Gastroesophageal sphincter (tissue), 4 donors: Measurements from ENCODE around the gene CEMIP. TPM values are rescaled to one million over a fixed set of nuclear protein-coding genes. Genes with fewer than 3 reads are reported as not detected.

ENCODE experiments used
- ATAC-seq: fragments of 150-250 bp; one replicate; pipeline ENCODE4 v1.9.1; 2016; ENCODE audit warnings: mild to moderate bottlenecking, moderate library complexity
- H3K27ac ChIP-seq, 4 donors: fragments of 200-600 bp; sonication (generic) in 3 of 4; 1 replicate in 3 of 4; 2 replicates in 1 of 4; pipeline ENCODE4 v1.5.1; 2016 to 2019
- H3K27me3 ChIP-seq: fragments of 200-600 bp; sonication (generic); one replicate; pipeline ENCODE4 v1.5.1; 2019
- H3K36me3 ChIP-seq, 2 donors: fragments of 200-600 bp; sonication (generic); one replicate each; pipeline ENCODE4 v1.5.1; 2019; ENCODE audit warnings: control low read depth in 1 of 2
- H3K4me1 ChIP-seq, 3 donors: fragments of 200-600 bp; sonication (generic); 1 replicate in 2 of 3; 2 replicates in 1 of 3; pipeline ENCODE4 v1.5.1; 2016 to 2019; ENCODE audit warnings: control low read depth in 2 of 3
- H3K4me3 ChIP-seq, 2 donors: fragments of 200-600 bp; sonication (generic); one replicate each; pipeline ENCODE4 v1.5.1; 2019; ENCODE audit warnings: mild to moderate bottlenecking in 1 of 2, moderate library complexity in 1 of 2
- H3K9me3 ChIP-seq, 3 donors: fragments of 200-600 bp; sonication (generic); one replicate each; pipeline ENCODE4 v1.5.1; 2017 to 2019; ENCODE audit warnings: control low read depth in 2 of 3
- CTCF ChIP-seq, 4 experiments: fragments of 200-600 bp in 2 of 4; fragments of 450-650 bp in 2 of 4; sonication (generic) in 1 of 4; IDR thresholded peaks; one replicate each; pipeline ENCODE4 v1.5.1; 2017 to 2019; ENCODE audit warnings: antibody characterized with exemption in 4 of 4, mild to moderate bottlenecking in 2 of 4, moderate library complexity in 2 of 4
- EP300 ChIP-seq: sonication (generic); formaldehyde crosslinking; IDR thresholded peaks from one replicate; pipeline ENCODE4 v1.6.1; 2017; ENCODE audit warnings: antibody characterized with exemption, mild to moderate bottlenecking
- POLR2A ChIP-seq, 2 donors: fragments of 450-650 bp; IDR thresholded peaks; one replicate each; pipeline ENCODE4 v1.6.1; 2017; ENCODE audit warnings: antibody characterized with exemption in 2 of 2, mild to moderate bottlenecking in 2 of 2, moderate library complexity in 1 of 2
- POLR2AphosphoS5 ChIP-seq: sonication (generic); formaldehyde crosslinking; IDR thresholded peaks from one replicate; pipeline ENCODE4 v1.6.1; 2017; ENCODE audit warnings: antibody characterized with exemption
- WGBS, 2 donors: methylation state at CpG; one replicate each; pipeline ENCODE4 v1.1.5; 2018; ENCODE audit warnings: low coverage in 1 of 2; 5-methylcytosine and 5-hydroxymethylcytosine counted together
- total RNA-seq, 4 donors: library from RNA; depleted of rRNA; stranded (reverse); fragments of >200 nt; gene quantifications; one replicate each; pipeline ENCODE4 v1.1.0, GENCODE V29; 2016

CEMIP gene
- total RNA-seq, 4 donors from 2014 or later = 0.35 to 0.54 TPM; not detected in 2

DNA sequence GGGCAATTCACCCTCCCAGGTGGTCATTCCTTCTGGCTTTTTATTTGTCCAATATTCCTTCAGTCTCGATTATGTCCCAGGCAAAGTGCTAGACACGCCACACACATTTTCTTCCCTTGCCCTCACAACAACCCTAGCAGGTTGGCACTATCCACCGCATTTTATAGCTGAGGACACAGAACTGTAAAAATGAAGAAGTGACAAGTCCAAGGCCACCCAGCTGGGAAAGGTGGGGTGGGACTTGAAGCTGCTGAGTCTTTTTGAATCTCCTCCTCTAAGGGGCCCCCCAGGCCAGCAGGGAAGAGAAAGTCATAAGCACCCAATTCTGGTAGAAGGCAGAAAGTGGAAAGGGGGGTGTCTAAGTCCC, 60.6 kb downstream of the CEMIP start:
- Histone ChIP-seq H3K36me3 (no peaks in the 10 kb centered on the region), H3K4me3 (no peak overlapping the region), H3K9me3 (no peaks in the 10 kb centered on the region), H3K27ac (no peak overlapping the region), H3K27me3 (peaks cover 3% of the 10 kb centered on the region), H3K4me1 (peaks cover 0 to 11% (median 0%) of the 10 kb centered on the region in 3 donors)
- 90% methylated on average over 2 of the region's 3 CpGs; no CpG with 5 or more reads in 1 of the 2 donors for WGBS, 2 donors
- no peak for TF ChIP-seq EP300
- no peak for TF ChIP-seq POLR2AphosphoS5
- no peak for TF ChIP-seq POLR2A (IDR thresholded peaks at IDR 0.05)
- TF ChIP-seq CTCF (IDR thresholded peaks at IDR 0.05) = no peak
- no peak for ATAC-seq

DNA sequence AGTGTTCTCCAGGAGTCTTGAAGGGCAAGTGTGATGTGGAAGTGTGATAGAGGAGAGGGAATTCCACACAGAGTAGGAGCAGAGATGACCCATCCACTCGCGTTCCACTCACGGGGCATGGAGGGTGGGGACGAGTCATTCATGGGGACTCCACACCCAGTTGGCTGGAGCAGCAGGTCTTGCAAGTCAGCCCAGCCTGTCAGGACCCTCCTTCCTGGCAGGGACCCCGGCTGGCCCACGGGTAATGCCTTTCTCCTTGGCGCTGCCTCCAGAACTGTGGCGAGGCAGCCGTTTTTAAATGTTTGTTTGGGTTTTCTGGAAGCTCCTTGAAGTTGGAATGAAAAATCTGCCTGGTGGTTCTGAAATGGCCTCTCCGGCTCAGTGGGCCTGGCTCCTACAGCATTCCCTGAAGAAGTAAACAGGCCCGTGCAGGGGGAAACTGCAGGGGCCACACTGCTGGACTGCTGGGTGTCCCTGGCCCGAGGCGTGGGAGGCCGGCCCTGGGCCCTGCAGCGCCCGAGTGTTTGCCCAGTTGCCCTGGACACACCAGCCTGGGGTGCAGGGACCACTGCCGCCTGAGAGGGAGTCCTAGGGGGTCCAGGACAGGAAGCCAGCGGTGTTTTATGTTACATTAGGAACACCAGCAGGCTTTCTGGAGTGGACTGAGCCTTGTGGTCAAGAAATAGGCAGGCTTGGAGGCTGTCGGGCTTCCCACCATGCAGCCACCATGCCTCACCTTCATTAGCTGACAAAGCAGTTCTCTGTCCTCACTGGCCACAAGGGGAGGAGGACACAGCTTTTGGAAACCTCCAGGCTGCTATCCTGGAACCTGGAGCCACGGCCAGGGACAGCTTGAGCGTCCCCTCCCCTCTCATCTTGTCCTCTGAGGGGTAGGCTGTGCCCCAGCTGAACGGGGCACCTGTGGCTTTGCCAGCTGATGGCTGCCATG, 61.3 kb downstream of the CEMIP start:
- no peak for ATAC-seq
- WGBS, 2 donors = 30% methylated on average over 9 of the region's 22 CpGs; no CpG with 5 or more reads in 1 of the 2 donors
- no peak overlapping the region for H3K27ac ChIP-seq
- H3K36me3 ChIP-seq = no peaks in the 10 kb centered on the region
- no peak overlapping the region for H3K4me3 ChIP-seq
- peaks cover 0 to 11% (median 0%) of the 10 kb centered on the region in 3 donors for H3K4me1 ChIP-seq
- TF ChIP-seq POLR2A (IDR thresholded peaks at IDR 0.05) (no peak), CTCF (IDR thresholded peaks at IDR 0.05) (no peak), POLR2AphosphoS5 (no peak), EP300 (no peak)
- H3K9me3 ChIP-seq = no peaks in the 10 kb centered on the region
- H3K27me3 ChIP-seq = peaks cover 3% of the 10 kb centered on the region

DNA sequence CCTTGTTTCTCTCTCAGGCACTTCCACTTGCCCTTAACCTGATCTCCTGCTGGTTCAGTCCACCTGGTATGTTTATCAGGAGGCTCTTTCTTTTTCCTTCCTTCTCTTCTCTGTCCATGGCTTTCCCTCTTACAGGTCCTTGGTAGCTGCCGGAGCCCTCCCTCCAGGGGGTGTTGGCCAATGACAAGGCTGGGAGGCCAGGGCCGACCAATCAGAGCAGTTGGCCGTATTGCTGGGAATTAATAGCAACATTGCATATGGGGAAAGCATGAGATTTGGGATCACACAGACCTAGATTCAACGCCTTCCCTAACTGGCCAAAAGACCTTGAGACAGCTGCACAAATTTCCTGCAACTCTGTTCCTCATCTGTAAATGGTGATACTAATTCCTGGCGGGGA, 62.4 kb downstream of the CEMIP start:
- ATAC-seq = no peak
- Histone ChIP-seq H3K36me3 (no peaks in the 10 kb centered on the region), H3K27ac (no peak overlapping the region), H3K4me3 (no peak overlapping the region), H3K27me3 (peaks cover 3% of the 10 kb centered on the region), H3K4me1 (peaks cover 0 to 11% (median 0%) of the 10 kb centered on the region in 3 donors), H3K9me3 (no peaks in the 10 kb centered on the region)
- TF ChIP-seq POLR2AphosphoS5 (no peak), CTCF (IDR thresholded peaks at IDR 0.05) (no peak), POLR2A (IDR thresholded peaks at IDR 0.05) (no peak), EP300 (no peak)
- 88 to 93% methylated on average over 1 to 3 of the region's 5 CpGs for WGBS, 2 donors

DNA sequence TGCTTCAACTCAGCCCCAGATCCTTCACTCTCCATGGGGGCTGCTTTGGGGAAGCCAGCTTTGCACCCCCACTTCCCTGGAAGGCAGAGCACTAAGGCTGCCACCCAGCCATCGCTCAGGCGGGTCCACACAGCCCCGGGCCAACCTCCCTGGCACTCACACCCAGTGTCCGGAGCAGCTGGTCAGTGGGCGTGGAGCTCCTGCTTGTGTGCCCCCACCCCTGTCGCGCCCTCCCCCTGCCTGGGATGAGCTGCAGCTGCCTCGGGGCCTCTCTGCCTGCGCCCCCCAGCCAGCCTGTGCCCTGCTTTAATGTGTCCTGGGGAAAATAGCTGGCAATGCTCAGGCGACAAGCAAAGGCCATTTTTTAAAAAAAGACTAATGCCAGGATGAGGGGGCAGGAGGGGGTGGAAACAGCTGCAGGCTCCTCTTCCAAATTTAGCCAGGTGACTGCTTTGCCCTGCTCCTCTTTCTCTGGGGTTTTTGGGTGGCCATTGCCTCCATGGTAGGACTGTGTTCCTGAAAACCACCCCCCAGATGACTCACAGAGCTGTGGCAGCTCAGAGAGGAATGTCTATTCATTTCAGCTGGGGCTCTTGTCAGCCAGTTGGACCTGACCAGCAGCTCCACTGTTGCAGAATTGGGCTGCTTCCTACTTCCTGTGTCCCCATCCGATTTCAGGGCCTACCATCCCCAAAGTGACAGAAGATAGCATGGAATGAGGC, 65.0 kb downstream of the CEMIP start:
- Histone ChIP-seq H3K4me1 (peaks cover 0 to 11% (median 0%) of the 10 kb centered on the region in 3 donors), H3K9me3 (no peaks in the 10 kb centered on the region)
- TF ChIP-seq CTCF (IDR thresholded peaks at IDR 0.05) = no peak
- no peak for TF ChIP-seq POLR2A (IDR thresholded peaks at IDR 0.05)
- TF ChIP-seq EP300 = no peak
- TF ChIP-seq POLR2AphosphoS5 = no peak

More for the DNA sequence above, 65.0 kb downstream of the CEMIP start:
- 40 to 45% methylated on average over 1 to 2 of the region's 11 CpGs for WGBS, 2 donors
- Histone ChIP-seq H3K36me3 (no peaks in the 10 kb centered on the region), H3K4me3 (no peak overlapping the region), H3K27me3 (peaks cover 3% of the 10 kb centered on the region), H3K27ac (no peak overlapping the region)
- no peak for ATAC-seq
